Activated CD8-positive, alpha-beta memory T cell treated with anti-CD3 and anti-CD28 coated beads, Interleukin-2, amount 50 U/mL, for 1 hour (primary cell): ENCODE measurements around the gene ZNF366.

ENCODE experiments used
- DNase-seq: peaks from one replicate; pipeline ENCODE4 v3.0.0-alpha.2; 2020; ENCODE audit errors: extremely low read depth

ZNF366 gene

GRCh38 chr5:72494623-72495124 lies 12.5 kb downstream of the ZNF366 start:
- DNase-seq = no peak

GRCh38 chr5:72489536-72489935 lies 17.7 kb downstream of the ZNF366 start:
- DNase-seq = no peak

- DNase-seq = no peak
Measured at GRCh38 chr5:72488756-72489155, 18.5 kb downstream of the ZNF366 start.

GRCh38 chr5:72487177-72487576 lies 20.0 kb downstream of the ZNF366 start:
- no peak for DNase-seq

- no peak for DNase-seq
Measured at GRCh38 chr5:72486371-72486770, 20.8 kb downstream of the ZNF366 start.

- DNase-seq = no peak
Measured at GRCh38 chr5:72485430-72485974, 21.7 kb downstream of the ZNF366 start.

GRCh38 chr5:72482046-72482445 lies 25.2 kb downstream of the ZNF366 start:
- DNase-seq = no peak

- no peak for DNase-seq
Measured at GRCh38 chr5:72480841-72481240, 26.4 kb downstream of the ZNF366 start.

- DNase-seq = no peak
Measured at GRCh38 chr5:72479921-72480320, 27.3 kb downstream of the ZNF366 start.

- DNase-seq = no peak
Measured at GRCh38 chr5:72478684-72479083, 28.5 kb downstream of the ZNF366 start.

GRCh38 chr5:72478276-72478675 lies 28.9 kb downstream of the ZNF366 start:
- DNase-seq = no peak

GRCh38 chr5:72477644-72478043 lies 29.6 kb downstream of the ZNF366 start:
- DNase-seq = no peak

GRCh38 chr5:72477176-72477575 lies 30.0 kb downstream of the ZNF366 start:
- DNase-seq = no peak

GRCh38 chr5:72476721-72477120 lies 30.5 kb downstream of the ZNF366 start:
- no peak for DNase-seq

- no peak for DNase-seq
Measured at GRCh38 chr5:72476275-72476674, 30.9 kb downstream of the ZNF366 start.

- no peak for DNase-seq
Measured at GRCh38 chr5:72474516-72474915, 32.7 kb downstream of the ZNF366 start.

GRCh38 chr5:72474046-72474500 lies 33.1 kb downstream of the ZNF366 start:
- DNase-seq = no peak

GRCh38 chr5:72472666-72473422 lies 34.4 kb downstream of the ZNF366 start:
- DNase-seq = no peak

- no peak for DNase-seq
Measured at GRCh38 chr5:72472031-72472430, 35.2 kb downstream of the ZNF366 start.

- DNase-seq = no peak
Measured at GRCh38 chr5:72470826-72471225, 36.4 kb downstream of the ZNF366 start.

GRCh38 chr5:72468606-72469005 lies 38.6 kb downstream of the ZNF366 start:
- no peak for DNase-seq

- DNase-seq = no peak
Measured at GRCh38 chr5:72468024-72468423, 39.2 kb downstream of the ZNF366 start.

GRCh38 chr5:72467461-72467860 lies 39.7 kb downstream of the ZNF366 start:
- no peak for DNase-seq
